Measurements from ENCODE around the gene SULF2.
"Not testable (repeated sequence)": the region's sequence is repeated elsewhere in the genome, so short reads cannot be mapped to it uniquely, and the experiment has no call there.

The SULF2 gene

GRCh38 chr20:47785311-47785853 lies at the start of gene SULF2:
TSS of gene SULF2 (minus strand) at chr20:47785481. CDS start at chr20:47757363, 28,118 bp downstream.
- H3K27ac ChIP-seq, result peak within 1 kb of the TSS; percentile 72
- no peak for DNase-seq (ENCODE audit: low read depth, low spot score)

- not testable (repeated sequence) for DNase-seq (ENCODE audit: low read depth, low spot score); H3K27ac ChIP-seq
Measured at GRCh38 chr20:47831675-47832074, 46.4 kb upstream of the SULF2 start.

- H3K27ac ChIP-seq; DNase-seq (ENCODE audit: low read depth, low spot score): not testable (repeated sequence)
Measured at GRCh38 chr20:47826716-47827115, 41.4 kb upstream of the SULF2 start.

- not testable (repeated sequence) for DNase-seq (ENCODE audit: low read depth, low spot score); H3K27ac ChIP-seq
Measured at GRCh38 chr20:47826006-47826405, 40.7 kb upstream of the SULF2 start.

- H3K27ac ChIP-seq, result no peak overlapping the region
- DNase-seq (ENCODE audit: low read depth, low spot score), result no peak
Measured at GRCh38 chr20:47825011-47825762, 39.9 kb upstream of the SULF2 start.

GRCh38 chr20:47823941-47824340 lies 38.7 kb upstream of the SULF2 start:
- not testable (repeated sequence) for H3K27ac ChIP-seq; DNase-seq (ENCODE audit: low read depth, low spot score)

GRCh38 chr20:47821481-47822100 lies 36.3 kb upstream of the SULF2 start:
- peak overlapping the region; percentile 52 for H3K27ac ChIP-seq
- peak; percentile 68 for DNase-seq (ENCODE audit: low read depth, low spot score)

GRCh38 chr20:47818996-47819609 lies 33.8 kb upstream of the SULF2 start:
- DNase-seq (ENCODE audit: low read depth, low spot score), result no peak
- no peak overlapping the region for H3K27ac ChIP-seq

GRCh38 chr20:47818466-47818865 lies 33.2 kb upstream of the SULF2 start:
- H3K27ac ChIP-seq, result no peak overlapping the region

GRCh38 chr20:47818016-47818415 lies 32.7 kb upstream of the SULF2 start:
- H3K27ac ChIP-seq, result peak overlapping the region; percentile 21
- DNase-seq (ENCODE audit: low read depth, low spot score), result no peak

More at GRCh38 chr20:47818466-47818865, 33.2 kb upstream of the SULF2 start:
- no peak for DNase-seq (ENCODE audit: low read depth, low spot score)

- H3K27ac ChIP-seq, result peak overlapping the region; percentile 21
- peak; percentile 39 for DNase-seq (ENCODE audit: low read depth, low spot score)
Measured at GRCh38 chr20:47817573-47817972, 32.3 kb upstream of the SULF2 start.

- H3K27ac ChIP-seq, result peak overlapping the region; percentile 21
- DNase-seq (ENCODE audit: low read depth, low spot score), result no peak
Measured at GRCh38 chr20:47816487-47817451, 31.5 kb upstream of the SULF2 start.

- no peak overlapping the region for H3K27ac ChIP-seq
- no peak for DNase-seq (ENCODE audit: low read depth, low spot score)
Measured at GRCh38 chr20:47815866-47816265, 30.6 kb upstream of the SULF2 start.

- H3K27ac ChIP-seq, result no peak overlapping the region
- DNase-seq (ENCODE audit: low read depth, low spot score), result no peak
Measured at GRCh38 chr20:47815416-47815806, 30.1 kb upstream of the SULF2 start.

GRCh38 chr20:47814632-47815415 lies 29.5 kb upstream of the SULF2 start:
- no peak overlapping the region for H3K27ac ChIP-seq
- DNase-seq (ENCODE audit: low read depth, low spot score), result no peak

GRCh38 chr20:47810721-47811347 lies 25.6 kb upstream of the SULF2 start:
- no peak overlapping the region for H3K27ac ChIP-seq

GRCh38 chr20:47810116-47810677 lies 24.9 kb upstream of the SULF2 start:
- peak overlapping the region; percentile 68 for H3K27ac ChIP-seq
- no peak for DNase-seq (ENCODE audit: low read depth, low spot score)

More at GRCh38 chr20:47810721-47811347, 25.6 kb upstream of the SULF2 start:
- no peak for DNase-seq (ENCODE audit: low read depth, low spot score)

All from epithelial cell of prostate (primary cell).